KMS-11 (cell line): ENCODE data around the gene CSMD2.

Experiments used
- H2AFZ ChIP-seq: fragments of 200-600 bp; sonication (generic); 2 replicates; pipeline ENCODE4 v1.6.1; 2016; ENCODE audit warnings: antibody characterized with exemption, mixed run types, low read depth
- H3K27ac ChIP-seq: fragments of 200-600 bp; sonication (generic); 2 replicates; pipeline ENCODE4 v1.6.1; 2016; ENCODE audit warnings: mild to moderate bottlenecking, mixed run types
- H3K27me3 ChIP-seq: fragments of 200-600 bp; sonication (generic); 2 replicates; pipeline ENCODE4 v1.6.1; 2017; ENCODE audit warnings: mild to moderate bottlenecking, low read depth, mixed run types, moderate library complexity; ENCODE audit not compliant: insufficient read depth
- H3K36me3 ChIP-seq: fragments of 200-600 bp; sonication (generic); 2 replicates; pipeline ENCODE4 v1.6.1; 2017; ENCODE audit warnings: mild to moderate bottlenecking, mixed run types; ENCODE audit not compliant: insufficient read depth
- H3K4me1 ChIP-seq: fragments of 200-600 bp; sonication (generic); 2 replicates; pipeline ENCODE4 v1.6.1; 2016; ENCODE audit warnings: mild to moderate bottlenecking, low read depth, mixed run types; ENCODE audit not compliant: poor library complexity, severe bottlenecking
- H3K4me2 ChIP-seq: fragments of 200-600 bp; sonication (generic); 2 replicates; pipeline ENCODE4 v1.7.0; 2016; ENCODE audit warnings: mild to moderate bottlenecking, mixed run types
- H3K4me3 ChIP-seq: fragments of 200-600 bp; sonication (generic); IDR thresholded peaks from 2 replicates; pipeline ENCODE4 v1.6.1; 2017; ENCODE audit warnings: low read depth, low read length, mixed read lengths; ENCODE audit not compliant: insufficient read depth
- H3K79me2 ChIP-seq: fragments of 200-600 bp; sonication (generic); 2 replicates; pipeline ENCODE4 v1.6.1; 2016; ENCODE audit warnings: low read depth, mixed run types; ENCODE audit not compliant: insufficient read depth
- H3K9ac ChIP-seq: fragments of 200-600 bp; sonication (generic); 2 replicates; pipeline ENCODE4 v1.6.1; 2016; ENCODE audit warnings: mild to moderate bottlenecking, mixed run types
- H4K20me1 ChIP-seq: fragments of 200-600 bp; sonication (generic); 2 replicates; pipeline ENCODE4 v1.6.1; 2016; ENCODE audit warnings: mild to moderate bottlenecking, mixed run types; ENCODE audit not compliant: insufficient read depth
- TF ChIP-seq, protein P1 (sequence below): fragments of 200-600 bp; sonication (generic); conservative IDR thresholded peaks from 2 replicates; pipeline ENCODE4 v1.6.1; 2017; ENCODE audit warnings: low read depth, mild to moderate bottlenecking, antibody characterized with exemption, low read length, moderate library complexity, mixed read lengths

The CSMD2 gene

DNA sequence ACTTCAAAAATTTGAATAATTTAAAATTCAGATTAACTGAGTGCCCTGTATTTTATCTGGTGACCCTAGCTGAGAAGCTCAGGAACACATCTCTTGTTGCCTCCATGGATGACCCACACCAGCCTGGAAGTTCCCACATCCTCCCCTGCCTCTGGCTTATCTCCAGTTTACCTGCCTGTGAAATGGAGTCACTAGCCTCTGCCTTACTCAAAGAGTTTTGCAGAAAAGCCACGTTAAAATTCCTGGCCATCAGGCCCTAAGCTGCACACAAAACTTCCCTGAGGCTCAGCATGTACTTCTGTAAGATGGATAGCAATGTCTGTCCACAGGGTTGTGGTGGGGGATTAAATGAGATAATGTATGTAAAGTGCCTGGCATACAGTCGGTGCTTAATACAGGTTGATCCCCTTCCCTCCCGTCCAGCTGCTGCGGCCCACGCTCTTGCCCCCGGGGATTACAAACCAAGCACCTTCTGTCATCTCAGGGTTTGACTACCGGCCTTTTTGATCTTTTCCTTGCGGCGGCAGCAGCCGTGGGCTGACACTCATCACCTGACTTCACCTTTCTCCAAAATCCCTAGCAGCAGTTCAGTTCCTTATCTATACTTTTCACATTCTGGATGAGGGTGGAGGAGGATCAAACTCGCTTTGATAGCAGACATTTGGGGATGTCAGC, 136.5 kb downstream of the CSMD2 start:
- Histone ChIP-seq H3K79me2 (no peaks in the 10 kb centered on the region), H3K36me3 (no peaks in the 10 kb centered on the region), H3K27ac (no peak overlapping the region), H3K27me3 (no peaks in the 10 kb centered on the region), H3K9ac (no peak overlapping the region), H3K4me1 (no peaks in the 10 kb centered on the region), H3K4me3 (no peak overlapping the region), H3K4me2 (no peak overlapping the region), H2AFZ (no peak overlapping the region), H4K20me1 (no peaks in the 10 kb centered on the region)
- TF ChIP-seq, protein P1, sequence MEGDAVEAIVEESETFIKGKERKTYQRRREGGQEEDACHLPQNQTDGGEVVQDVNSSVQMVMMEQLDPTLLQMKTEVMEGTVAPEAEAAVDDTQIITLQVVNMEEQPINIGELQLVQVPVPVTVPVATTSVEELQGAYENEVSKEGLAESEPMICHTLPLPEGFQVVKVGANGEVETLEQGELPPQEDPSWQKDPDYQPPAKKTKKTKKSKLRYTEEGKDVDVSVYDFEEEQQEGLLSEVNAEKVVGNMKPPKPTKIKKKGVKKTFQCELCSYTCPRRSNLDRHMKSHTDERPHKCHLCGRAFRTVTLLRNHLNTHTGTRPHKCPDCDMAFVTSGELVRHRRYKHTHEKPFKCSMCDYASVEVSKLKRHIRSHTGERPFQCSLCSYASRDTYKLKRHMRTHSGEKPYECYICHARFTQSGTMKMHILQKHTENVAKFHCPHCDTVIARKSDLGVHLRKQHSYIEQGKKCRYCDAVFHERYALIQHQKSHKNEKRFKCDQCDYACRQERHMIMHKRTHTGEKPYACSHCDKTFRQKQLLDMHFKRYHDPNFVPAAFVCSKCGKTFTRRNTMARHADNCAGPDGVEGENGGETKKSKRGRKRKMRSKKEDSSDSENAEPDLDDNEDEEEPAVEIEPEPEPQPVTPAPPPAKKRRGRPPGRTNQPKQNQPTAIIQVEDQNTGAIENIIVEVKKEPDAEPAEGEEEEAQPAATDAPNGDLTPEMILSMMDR: no peak

DNA sequence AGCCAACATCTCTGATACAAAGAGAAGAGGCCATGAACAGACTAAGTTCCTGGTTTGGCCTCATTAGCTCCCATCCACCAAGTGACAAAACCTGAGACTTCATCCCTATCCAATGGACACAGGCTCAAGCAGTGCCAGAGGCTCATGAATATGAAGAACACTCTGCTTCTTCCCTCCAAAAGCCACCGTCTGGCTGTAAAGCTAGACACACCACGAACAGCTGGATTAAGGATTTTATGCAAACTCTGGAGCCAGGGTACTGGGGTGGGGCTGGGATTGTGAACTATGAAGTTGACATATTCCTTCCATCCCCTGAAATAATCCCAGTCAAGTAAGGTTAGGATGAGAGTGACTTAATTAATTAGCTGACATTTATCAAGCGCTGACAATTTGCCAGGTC, 139.4 kb downstream of the CSMD2 start:
- Histone ChIP-seq H4K20me1 (no peaks in the 10 kb centered on the region), H3K4me3 (no peak overlapping the region), H3K4me1 (no peaks in the 10 kb centered on the region), H3K79me2 (no peaks in the 10 kb centered on the region), H2AFZ (no peak overlapping the region), H3K27ac (no peak overlapping the region), H3K4me2 (no peak overlapping the region), H3K9ac (no peak overlapping the region), H3K27me3 (no peaks in the 10 kb centered on the region), H3K36me3 (no peaks in the 10 kb centered on the region)
- TF ChIP-seq, protein P1: no peak

DNA sequence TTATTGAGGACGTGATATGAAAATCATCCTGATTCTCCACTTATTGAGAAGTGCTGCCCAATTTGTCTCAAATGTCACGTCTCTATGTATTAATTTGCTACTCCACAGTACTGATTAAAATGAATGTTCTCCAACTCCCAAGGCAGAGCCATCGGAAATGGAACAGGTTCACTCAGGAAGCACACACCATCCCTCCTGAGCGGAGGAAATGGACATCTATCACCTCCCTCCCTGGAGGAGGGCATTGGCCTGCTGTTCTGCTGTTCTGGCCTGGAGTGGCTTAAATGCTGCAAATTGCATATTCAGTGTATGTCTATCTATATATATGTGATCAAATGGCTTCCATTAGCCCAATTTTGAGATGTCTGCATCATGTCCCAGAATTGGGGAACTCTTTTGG, 140.5 kb downstream of the CSMD2 start:
- H3K9ac ChIP-seq: no peak overlapping the region
- TF ChIP-seq, protein P1: no peak

DNA sequence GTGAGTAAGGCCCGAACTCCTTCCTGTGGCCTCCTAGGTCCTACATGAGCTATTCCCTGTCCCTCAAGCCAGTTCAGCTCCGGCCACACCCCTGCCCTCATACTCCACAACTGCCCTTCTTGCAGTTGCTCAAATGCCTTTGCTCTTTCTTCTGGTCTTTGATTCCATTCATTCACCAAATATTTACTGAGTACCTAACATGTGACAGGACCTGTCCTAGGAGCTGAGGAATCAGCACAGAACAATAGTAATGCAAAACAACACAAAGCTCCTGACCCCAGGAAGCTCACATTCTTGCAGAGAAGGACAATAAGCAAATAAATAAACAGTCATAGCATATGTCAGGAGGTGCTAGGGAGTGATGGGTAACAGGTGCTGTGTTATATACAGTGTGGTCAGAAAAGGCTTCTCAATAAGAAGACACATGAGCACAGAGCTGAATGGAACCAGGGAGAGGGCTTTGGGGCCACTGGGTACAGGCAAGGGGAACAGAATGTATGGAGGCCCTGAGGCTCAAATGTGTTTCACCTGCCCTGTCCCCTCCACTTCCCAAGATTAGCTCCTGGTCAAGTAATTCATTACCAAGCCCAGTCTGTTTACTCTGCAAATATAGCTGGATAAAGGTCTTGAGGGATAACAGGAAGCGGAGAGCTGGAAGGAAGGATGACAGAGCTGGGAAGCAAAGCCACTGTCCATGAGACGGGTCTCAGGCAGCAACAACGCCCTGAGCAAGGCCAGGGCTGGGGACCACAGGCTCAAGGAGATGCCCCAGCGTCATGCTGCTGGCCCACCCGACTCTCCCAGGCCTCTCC, 145.1 kb downstream of the CSMD2 start:
- Histone ChIP-seq H4K20me1 (no peaks in the 10 kb centered on the region), H3K27ac (no peak overlapping the region), H3K4me2 (no peak overlapping the region), H3K4me3 (no peak overlapping the region), H2AFZ (no peak overlapping the region), H3K4me1 (no peaks in the 10 kb centered on the region), H3K79me2 (no peaks in the 10 kb centered on the region), H3K27me3 (no peaks in the 10 kb centered on the region), H3K36me3 (no peaks in the 10 kb centered on the region), H3K9ac (no peak overlapping the region)
- TF ChIP-seq, protein P1: no peak

More for the DNA sequence above, 140.5 kb downstream of the CSMD2 start:
- Histone ChIP-seq H3K27ac (no peak overlapping the region), H3K36me3 (no peaks in the 10 kb centered on the region), H3K27me3 (no peaks in the 10 kb centered on the region), H3K4me1 (no peaks in the 10 kb centered on the region), H3K79me2 (no peaks in the 10 kb centered on the region), H4K20me1 (no peaks in the 10 kb centered on the region), H3K4me3 (no peak overlapping the region), H3K4me2 (no peak overlapping the region), H2AFZ (no peak overlapping the region)
